Parathyroid adenoma (tissue), 2 donors: ENCODE measurements around the gene ADAMTS5.

Experiments
- H2AFZ ChIP-seq: fragments of 300-600 bp; sonication (generic); one replicate; pipeline ENCODE4 v1.7.0; 2017; ENCODE audit warnings: antibody characterized with exemption, mild to moderate bottlenecking
- H3K27ac ChIP-seq: fragments of 300-600 bp; sonication (generic); one replicate; pipeline ENCODE4 v1.7.0; 2017
- H3K27me3 ChIP-seq: fragments of 300-600 bp; sonication (generic); one replicate; pipeline ENCODE4 v1.7.0; 2017; ENCODE audit warnings: low read length; ENCODE audit not compliant: control insufficient read depth, insufficient read depth
- H3K36me3 ChIP-seq: fragments of 300-600 bp; sonication (generic); one replicate; pipeline ENCODE4 v1.7.0; 2017; ENCODE audit warnings: low read length; ENCODE audit not compliant: control insufficient read depth, insufficient read depth
- H3K4me1 ChIP-seq: fragments of 300-600 bp; sonication (generic); one replicate; pipeline ENCODE4 v1.7.0; 2017; ENCODE audit warnings: control low read depth
- H3K4me2 ChIP-seq: fragments of 300-600 bp; sonication (generic); one replicate; pipeline ENCODE4 v1.7.0; 2017; ENCODE audit warnings: low read length
- H3K4me3 ChIP-seq: fragments of 300-600 bp; sonication (generic); one replicate; pipeline ENCODE4 v1.7.0; 2017; ENCODE audit warnings: low read depth, low read length
- H3K79me2 ChIP-seq: fragments of 300-600 bp; sonication (generic); one replicate; pipeline ENCODE4 v1.7.0; 2017; ENCODE audit warnings: control low read depth
- H3K9ac ChIP-seq: fragments of 300-600 bp; sonication (generic); one replicate; pipeline ENCODE4 v1.7.0; 2017; ENCODE audit warnings: mild to moderate bottlenecking
- H3K9me3 ChIP-seq: fragments of 300-600 bp; sonication (generic); one replicate; pipeline ENCODE4 v1.7.0; 2017; ENCODE audit warnings: low read length; ENCODE audit not compliant: control insufficient read depth
- CTCF ChIP-seq: fragments of 300-600 bp; sonication (generic); IDR thresholded peaks from one replicate; pipeline ENCODE4 v1.7.0; 2017; ENCODE audit warnings: antibody characterized with exemption, mild to moderate bottlenecking
- donor health status: primary hyperparathyroidism.

Gene ADAMTS5

GRCh38 chr21:26923986-26924385, 42.9 kb downstream of the ADAMTS5 start:
- Histone ChIP-seq H3K27ac (no peak overlapping the region), H3K9ac (no peak overlapping the region), H3K79me2 (no peaks in the 10 kb centered on the region), H3K4me1 (no peaks in the 10 kb centered on the region), H3K9me3 (no peaks in the 10 kb centered on the region), H3K4me3 (no peak overlapping the region), H2AFZ (no peak overlapping the region), H3K36me3 (no peaks in the 10 kb centered on the region), H3K4me2 (no peak overlapping the region), H3K27me3 (no peaks in the 10 kb centered on the region)
- no peak for TF ChIP-seq CTCF

GRCh38 chr21:26920055-26920454, 46.8 kb downstream of the ADAMTS5 start:
- Histone ChIP-seq H3K9ac (no peak overlapping the region), H3K79me2 (no peaks in the 10 kb centered on the region), H3K36me3 (no peaks in the 10 kb centered on the region), H3K4me1 (no peaks in the 10 kb centered on the region), H3K27me3 (no peaks in the 10 kb centered on the region), H3K9me3 (no peaks in the 10 kb centered on the region), H3K27ac (no peak overlapping the region), H3K4me2 (no peak overlapping the region), H2AFZ (no peak overlapping the region), H3K4me3 (no peak overlapping the region)
- no peak for TF ChIP-seq CTCF

GRCh38 chr21:26918323-26919079, 48.4 kb downstream of the ADAMTS5 start:
- no peaks in the 10 kb centered on the region for H3K9me3 ChIP-seq
- TF ChIP-seq CTCF = no peak
- H3K4me2 ChIP-seq = no peak overlapping the region
- H2AFZ ChIP-seq = no peak overlapping the region
- no peaks in the 10 kb centered on the region for H3K79me2 ChIP-seq
- H3K27me3 ChIP-seq = no peaks in the 10 kb centered on the region
- H3K27ac ChIP-seq = no peak overlapping the region
- H3K9ac ChIP-seq = no peak overlapping the region
- H3K4me3 ChIP-seq = no peak overlapping the region
- H3K4me1 ChIP-seq = no peaks in the 10 kb centered on the region
- H3K36me3 ChIP-seq = no peaks in the 10 kb centered on the region

GRCh38 chr21:26916799-26917198, 50.1 kb downstream of the ADAMTS5 start:
- Histone ChIP-seq H2AFZ (no peak overlapping the region), H3K27ac (no peak overlapping the region), H3K79me2 (no peaks in the 10 kb centered on the region), H3K4me2 (no peak overlapping the region), H3K36me3 (no peaks in the 10 kb centered on the region), H3K9ac (no peak overlapping the region), H3K9me3 (no peaks in the 10 kb centered on the region), H3K4me3 (no peak overlapping the region), H3K4me1 (no peaks in the 10 kb centered on the region), H3K27me3 (no peaks in the 10 kb centered on the region)
- TF ChIP-seq CTCF = no peak

- H3K36me3 ChIP-seq = no peaks in the 10 kb centered on the region
- H3K9ac ChIP-seq = no peak overlapping the region
- no peak for TF ChIP-seq CTCF
- no peaks in the 10 kb centered on the region for H3K9me3 ChIP-seq
- H3K79me2 ChIP-seq = no peaks in the 10 kb centered on the region
- no peaks in the 10 kb centered on the region for H3K27me3 ChIP-seq
- H3K4me1 ChIP-seq = no peaks in the 10 kb centered on the region
- H3K4me3 ChIP-seq = no peak overlapping the region
- no peak overlapping the region for H3K27ac ChIP-seq
- no peak overlapping the region for H2AFZ ChIP-seq
- no peak overlapping the region for H3K4me2 ChIP-seq
Measured at GRCh38 chr21:26914557-26914956, 52.3 kb downstream of the ADAMTS5 start.
